HUES64 (cell line): ENCODE measurements around the gene CWF19L1.
"Not testable (repeated sequence)": the region's sequence is repeated elsewhere in the genome, so short reads cannot be mapped to it uniquely, and the experiment has no call there.

Source experiments
- H3K27ac ChIP-seq: 2 replicates; pipeline ENCODE4 v1.7.0; 2013; ENCODE audit warnings: low read depth, low read length, inconsistent platforms
- H3K27me3 ChIP-seq: 2 replicates; pipeline ENCODE4 v1.6.1; 2013; ENCODE audit warnings: mild to moderate bottlenecking, low read length; ENCODE audit not compliant: insufficient read depth
- H3K36me3 ChIP-seq: 2 replicates; pipeline ENCODE4 v1.6.1; 2013; ENCODE audit warnings: mild to moderate bottlenecking, low read length; ENCODE audit not compliant: insufficient read depth
- H3K4me1 ChIP-seq: 2 replicates; pipeline ENCODE4 v1.6.1; 2013; ENCODE audit warnings: mild to moderate bottlenecking, low read length, moderate library complexity; ENCODE audit not compliant: insufficient read depth
- H3K4me3 ChIP-seq: 2 replicates; pipeline ENCODE4 v1.5.1; 2013; ENCODE audit warnings: mild to moderate bottlenecking, low read length, moderate library complexity
- H3K9ac ChIP-seq: 2 replicates; pipeline ENCODE4 v1.6.1; 2013; ENCODE audit warnings: mild to moderate bottlenecking, low read depth, low read length
- H3K9me3 ChIP-seq: 2 replicates; pipeline ENCODE4 v1.6.1; 2013; ENCODE audit warnings: low read depth, low read length; ENCODE audit not compliant: insufficient read depth
- WGBS: fragments of 150-250, 120-280 bp; methylation state at CpG from one replicate; pipeline ENCODE4 v1.1.7; 2013; ENCODE audit warnings: missing lambda C conversion rate; 5-methylcytosine and 5-hydroxymethylcytosine counted together

Gene CWF19L1

GRCh38 chr10:100291356-100291755, 23.9 kb upstream of the CWF19L1 start:
- 90% methylated on average over 3 of the region's 3 CpGs for WGBS
- H3K27ac ChIP-seq: no peak overlapping the region
- no peak overlapping the region for H3K4me3 ChIP-seq
- peaks cover 7% of the 10 kb centered on the region; the same call in 1 of the 2 replicates for H3K27me3 ChIP-seq
- no peaks in the 10 kb centered on the region for H3K9me3 ChIP-seq
- peaks cover 5% of the 10 kb centered on the region; the same call in 1 of the 2 replicates for H3K4me1 ChIP-seq
- no peak overlapping the region for H3K9ac ChIP-seq
- no peaks in the 10 kb centered on the region for H3K36me3 ChIP-seq

- H3K9me3 ChIP-seq: no peaks in the 10 kb centered on the region
- H3K9ac ChIP-seq: no peak overlapping the region
- no peaks in the 10 kb centered on the region for H3K36me3 ChIP-seq
- H3K27ac ChIP-seq: no peak overlapping the region
- peaks cover 4% of the 10 kb centered on the region; the same call in 1 of the 2 replicates for H3K27me3 ChIP-seq
- H3K4me1 ChIP-seq: peaks cover 5% of the 10 kb centered on the region; the same call in 1 of the 2 replicates
- 94% methylated on average over 2 of the region's 2 CpGs for WGBS
- H3K4me3 ChIP-seq: no peak overlapping the region
These were observed 22.2 kb upstream of the CWF19L1 start for GRCh38 chr10:100289641-100290040.

DNA sequence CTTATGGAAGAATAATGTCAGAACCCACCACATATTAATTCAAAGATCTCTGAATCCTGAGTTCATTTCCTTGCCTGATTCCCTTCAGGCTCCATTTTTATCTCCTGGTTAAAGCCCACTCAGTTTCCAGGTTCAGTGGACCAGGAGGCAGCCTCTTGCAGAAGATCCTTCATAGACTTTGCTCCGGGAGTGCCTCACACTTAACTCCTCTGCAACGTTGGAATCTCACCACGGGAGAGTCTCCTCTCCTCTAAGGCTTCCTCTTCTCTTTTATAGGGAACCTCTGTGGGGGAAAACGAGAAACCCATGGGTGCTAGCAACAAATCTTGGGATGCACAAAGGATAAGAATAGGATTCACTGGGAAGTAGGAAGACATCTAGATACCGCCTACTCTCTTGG, 20.8 kb upstream of the CWF19L1 start:
- H3K27ac ChIP-seq: no peak overlapping the region
- no peaks in the 10 kb centered on the region for H3K9me3 ChIP-seq
- 84% methylated on average over 5 of the region's 5 CpGs for WGBS
- H3K4me3 ChIP-seq: no peak overlapping the region
- H3K4me1 ChIP-seq: peaks cover 5% of the 10 kb centered on the region; the same call in 1 of the 2 replicates
- H3K27me3 ChIP-seq: peaks cover 4% of the 10 kb centered on the region; the same call in 1 of the 2 replicates
- H3K36me3 ChIP-seq: peaks cover 12% of the 10 kb centered on the region
- H3K9ac ChIP-seq: no peak overlapping the region

GRCh38 chr10:100287756-100288155, 20.3 kb upstream of the CWF19L1 start:
- 98% methylated on average over 6 of the region's 6 CpGs for WGBS
- Histone ChIP-seq H3K27me3 (peaks cover 2% of the 10 kb centered on the region; the same call in 1 of the 2 replicates), H3K4me3 (no peak overlapping the region), H3K9ac (no peak overlapping the region), H3K9me3 (no peaks in the 10 kb centered on the region), H3K4me1 (peaks cover 5% of the 10 kb centered on the region; the same call in 1 of the 2 replicates), H3K27ac (no peak overlapping the region), H3K36me3 (peaks cover 16% of the 10 kb centered on the region)

DNA sequence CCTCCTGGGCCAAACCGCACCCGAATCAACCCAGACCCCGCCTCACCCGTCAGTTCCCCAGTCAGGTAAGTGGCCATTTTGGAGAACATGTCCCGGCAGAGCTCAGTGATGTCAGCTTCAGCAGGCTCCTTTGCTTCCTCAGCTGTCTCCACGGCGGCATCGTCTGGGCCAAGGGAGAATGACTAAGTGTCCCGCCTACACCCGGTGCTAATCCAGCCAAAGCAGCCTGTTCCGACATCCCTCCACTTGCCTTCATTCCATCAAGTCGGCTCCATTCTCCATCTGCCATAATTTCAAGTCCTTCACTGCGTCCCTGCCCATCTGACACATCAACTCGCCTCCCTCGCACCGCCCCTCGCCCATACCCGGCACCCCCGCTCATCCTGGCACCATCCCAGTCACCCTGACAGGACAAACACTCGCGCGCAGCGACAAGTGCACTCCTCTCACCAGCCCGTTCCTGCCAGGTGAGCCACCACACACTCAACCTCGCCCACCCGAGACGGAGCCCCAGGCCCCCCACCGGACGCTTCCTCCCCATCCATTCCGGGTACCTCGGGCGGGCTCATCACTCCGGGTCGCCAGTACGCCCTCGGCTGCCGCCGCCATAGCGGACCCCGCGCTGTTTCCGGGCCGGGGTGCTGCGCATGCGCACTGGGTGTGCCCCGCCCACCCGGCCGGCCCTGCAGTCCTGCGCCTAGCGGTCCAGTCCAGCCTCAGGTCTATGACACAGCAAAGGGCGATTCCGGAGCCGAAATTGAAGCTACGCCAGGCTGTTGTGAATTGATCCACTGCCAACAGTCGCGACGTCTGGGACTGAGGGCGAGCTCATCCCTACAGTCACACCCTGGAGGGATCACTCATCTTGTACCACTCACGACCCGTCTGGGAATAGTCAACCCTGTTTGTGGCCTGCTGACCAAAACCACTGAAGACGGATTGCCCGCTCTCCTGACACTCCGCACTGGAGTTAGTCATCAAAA, 18.9 kb upstream of the CWF19L1 start, which contains the start of gene BLOC1S2:
Gene BLOC1S2 (minus strand): TSS at position 630 of the 983 bp plus-strand sequence. CDS start 21 bp downstream, at position 609.
- Histone ChIP-seq H3K27me3 (no peaks in the 10 kb centered on the region), H3K27ac (peak within 1 kb of the TSS; percentile 53; the same call in 1 of the 2 replicates), H3K4me1 (peaks cover 5% of the 10 kb centered on the region; the same call in 1 of the 2 replicates), H3K9ac (peak within 1 kb of the TSS; percentile 66), H3K4me3 (peak within 1 kb of the TSS; percentile 72), H3K9me3 (no peaks in the 10 kb centered on the region), H3K36me3 (peaks cover 27% of the 10 kb centered on the region)
- 5% methylated on average over 63 of the region's 63 CpGs for WGBS

GRCh38 chr10:100285326-100285725, 17.9 kb upstream of the CWF19L1 start:
- not testable (repeated sequence) for H3K27ac ChIP-seq, H3K9me3 ChIP-seq, H3K27me3 ChIP-seq, H3K4me1 ChIP-seq
- 86% methylated on average over 12 of the region's 12 CpGs for WGBS
- H3K9ac ChIP-seq: peak overlapping the region; percentile 66
- peaks cover 37% of the 10 kb centered on the region for H3K36me3 ChIP-seq
- H3K4me3 ChIP-seq: peak overlapping the region; percentile 72

- H3K27ac ChIP-seq: no peak overlapping the region
- H3K36me3 ChIP-seq: peaks cover 54% of the 10 kb centered on the region
- 97% methylated on average over 3 of the region's 3 CpGs for WGBS
These were observed 15.5 kb upstream of the CWF19L1 start for GRCh38 chr10:100282907-100283306.

DNA sequence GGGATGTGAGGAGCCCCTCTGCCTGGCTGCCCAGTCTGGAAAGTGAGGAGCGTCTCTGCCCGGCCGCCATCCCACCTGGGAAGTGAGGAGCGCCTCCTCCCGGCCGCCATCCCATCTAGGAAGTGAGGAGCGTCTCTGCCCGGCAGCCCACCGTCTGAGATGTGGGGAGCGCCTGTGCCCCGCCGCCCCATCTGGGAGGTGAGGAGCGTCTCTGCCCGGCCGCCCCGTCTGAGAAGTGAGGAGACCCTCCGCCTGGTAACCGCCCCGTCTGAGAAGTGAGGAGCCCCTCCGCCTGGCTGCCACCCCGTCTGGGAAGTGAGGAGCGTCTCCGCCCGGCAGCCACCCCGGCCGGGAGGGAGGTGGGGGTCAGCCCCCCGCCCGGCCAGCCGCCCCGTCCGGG, 9.5 kb upstream of the CWF19L1 start:
- not testable (repeated sequence) for H3K4me1 ChIP-seq, H3K27me3 ChIP-seq, H3K9ac ChIP-seq, H3K27ac ChIP-seq, H3K9me3 ChIP-seq, H3K4me3 ChIP-seq
- WGBS: 94% methylated on average over 21 of the region's 31 CpGs
- H3K36me3 ChIP-seq: peaks cover 60% of the 10 kb centered on the region

More at GRCh38 chr10:100282907-100283306, 15.5 kb upstream of the CWF19L1 start:
- H3K4me3 ChIP-seq: no peak overlapping the region
- H3K27me3 ChIP-seq: no peaks in the 10 kb centered on the region
- no peaks in the 10 kb centered on the region for H3K9me3 ChIP-seq
- no peak overlapping the region for H3K9ac ChIP-seq
- peaks cover 5% of the 10 kb centered on the region; the same call in 1 of the 2 replicates for H3K4me1 ChIP-seq

- WGBS: 95% methylated on average over 15 of the region's 15 CpGs
- H3K9me3 ChIP-seq: no peaks in the 10 kb centered on the region
- no peaks in the 10 kb centered on the region for H3K27me3 ChIP-seq
- H3K36me3 ChIP-seq: peaks cover 10% of the 10 kb centered on the region
- H3K4me3 ChIP-seq: peak overlapping the region; percentile 95
- no peak overlapping the region for H3K9ac ChIP-seq
- H3K4me1 ChIP-seq: no peaks in the 10 kb centered on the region
- no peak overlapping the region for H3K27ac ChIP-seq
These were observed 1.5 kb downstream of the CWF19L1 start for GRCh38 chr10:100265821-100266485.

DNA sequence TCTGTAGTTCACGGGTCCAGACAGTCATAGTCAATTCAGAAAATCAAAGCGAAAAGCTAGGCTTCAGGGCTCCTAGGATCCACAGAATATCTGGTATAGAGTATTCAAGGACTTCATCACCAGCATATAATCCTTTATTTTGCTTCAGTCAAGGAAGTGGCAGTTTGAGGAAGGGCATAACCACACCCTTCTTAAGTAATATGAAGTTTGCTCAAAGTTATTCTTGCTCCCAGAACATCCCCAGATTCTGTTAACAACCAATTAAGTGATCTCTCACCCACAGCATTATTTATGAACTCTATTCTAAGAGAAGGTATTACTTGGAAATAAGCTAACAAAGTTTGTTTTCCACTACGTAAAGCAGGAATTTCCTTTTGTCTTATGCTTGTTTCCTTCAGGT, 13.2 kb downstream of the CWF19L1 start:
- Histone ChIP-seq H3K27me3 (no peaks in the 10 kb centered on the region), H3K36me3 (peaks cover 81% of the 10 kb centered on the region)
- WGBS: 96% methylated on average over 3 of the region's 3 CpGs

DNA sequence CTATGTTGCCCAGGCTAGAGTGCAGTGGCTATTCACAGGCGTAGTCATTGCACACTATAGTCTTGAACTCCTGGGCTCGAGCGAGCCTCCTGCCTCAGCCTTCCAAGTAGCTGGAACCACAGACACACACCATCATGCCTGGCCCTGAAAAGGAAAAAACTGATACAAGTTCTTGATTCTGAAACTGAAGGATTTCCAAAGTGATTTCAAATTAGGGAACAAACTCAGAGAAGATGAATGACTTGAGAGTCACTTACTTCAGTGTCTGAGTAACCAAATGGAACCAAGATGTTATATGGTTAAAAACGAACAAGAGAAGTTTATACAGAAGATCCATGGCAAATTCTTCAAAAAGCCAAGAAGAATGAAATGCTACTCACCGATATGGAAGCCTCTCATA, 14.4 kb downstream of the CWF19L1 start:
- WGBS: 98% methylated on average over 5 of the region's 5 CpGs
- peaks cover 84% of the 10 kb centered on the region for H3K36me3 ChIP-seq

More for the DNA sequence above, 13.2 kb downstream of the CWF19L1 start:
- Histone ChIP-seq H3K27ac (no peak overlapping the region), H3K9ac (no peak overlapping the region), H3K9me3 (no peaks in the 10 kb centered on the region), H3K4me1 (no peaks in the 10 kb centered on the region), H3K4me3 (no peak overlapping the region)

More for the DNA sequence above, 14.4 kb downstream of the CWF19L1 start:
- Histone ChIP-seq H3K27ac (no peak overlapping the region), H3K4me1 (no peaks in the 10 kb centered on the region), H3K9ac (no peak overlapping the region), H3K27me3 (no peaks in the 10 kb centered on the region), H3K4me3 (no peak overlapping the region), H3K9me3 (no peaks in the 10 kb centered on the region)
